Smooth muscle cell (in vitro differentiated cells): ENCODE results near the gene PRR33. TPM values are rescaled to one million over a fixed set of nuclear protein-coding genes. Genes with fewer than 3 reads are reported as not detected.

ENCODE experiments used
- DNase-seq: peaks from one replicate; lab custom pipeline; 2025; ENCODE audit not compliant: unreplicated experiment; lab: John Stamatoyannopoulos, UW
- H2AFZ ChIP-seq: fragments of 200-600 bp; sonication (generic); 2 replicates; pipeline ENCODE4 v1.6.0; 2016; ENCODE audit warnings: antibody characterized with exemption, low read depth, mild to moderate bottlenecking
- H3F3A ChIP-seq: fragments of 200-600 bp; sonication (generic); 2 replicates; pipeline ENCODE4 v1.6.0; 2017; ENCODE audit warnings: antibody characterized with exemption, low read depth
- H3K27ac ChIP-seq: fragments of 200-600 bp; sonication (generic); 2 replicates; pipeline ENCODE4 v1.5.1; 2016; ENCODE audit warnings: low read depth, mild to moderate bottlenecking
- H3K27me3 ChIP-seq: fragments of 200-600 bp; sonication (generic); 2 replicates; pipeline ENCODE4 v1.6.1; 2016; ENCODE audit warnings: low read depth, mild to moderate bottlenecking
- H3K36me3 ChIP-seq: fragments of 200-600 bp; sonication (generic); 2 replicates; pipeline ENCODE4 v1.5.1; 2016; ENCODE audit warnings: low read depth
- H3K4me1 ChIP-seq: fragments of 200-600 bp; sonication (generic); 2 replicates; pipeline ENCODE4 v1.5.1; 2016; ENCODE audit warnings: low read depth
- H3K4me2 ChIP-seq: fragments of 200-600 bp; sonication (generic); 2 replicates; pipeline ENCODE4 v1.6.0; 2016; ENCODE audit warnings: mild to moderate bottlenecking
- H3K4me3 ChIP-seq: fragments of 200-600 bp; sonication (generic); 2 replicates; pipeline ENCODE4 v1.5.1; 2016; ENCODE audit warnings: mild to moderate bottlenecking
- H3K79me2 ChIP-seq: fragments of 200-600 bp; sonication (generic); 2 replicates; pipeline ENCODE4 v1.6.0; 2016; ENCODE audit warnings: low read depth, mild to moderate bottlenecking
- H3K9ac ChIP-seq: fragments of 200-600 bp; sonication (generic); 2 replicates; pipeline ENCODE4 v1.6.0; 2016; ENCODE audit warnings: low read depth
- H3K9me3 ChIP-seq: fragments of 200-600 bp; sonication (generic); replicated peaks from 2 replicates; pipeline ENCODE4 v1.5.1; 2016; ENCODE audit warnings: low read depth
- H4K20me1 ChIP-seq: fragments of 200-600 bp; sonication (generic); 2 replicates; pipeline ENCODE4 v1.6.0; 2016; ENCODE audit warnings: low read depth
- CTCF ChIP-seq: fragments of 200-600 bp; sonication (generic); IDR thresholded peaks from 2 replicates; pipeline ENCODE4 v1.5.1; 2017; ENCODE audit warnings: borderline replicate concordance, mild to moderate bottlenecking, antibody characterized with exemption; ENCODE audit not compliant: insufficient read depth, poor library complexity, severe bottlenecking
- WGBS: methylation state at CpG from one replicate; pipeline ENCODE4 v1.1.7; 2016; ENCODE audit warnings: low lambda C conversion rate; 5-methylcytosine and 5-hydroxymethylcytosine counted together
- polyA plus RNA-seq: library from polyadenylated mRNA; unstranded; fragments of >200 nt; fragmentation: Nextera tagmentation; extraction: Ambion mirVana; gene quantifications from 2 replicates; pipeline ENCODE4 v1.2.1, GENCODE V29; 2016
- total RNA-seq: library from RNA; depleted of rRNA; stranded (reverse); fragments of >200 nt; gene quantifications from 2 replicates; pipeline ENCODE4 v1.2.3, GENCODE V29; 2014

PRR33 gene
- total and polyA plus RNA-seq, 2 experiments from 2014 or later: not detected

- H3K9me3 ChIP-seq: no peaks in the 10 kb centered on the region
- WGBS: 84% methylated on average over 30 of the region's 35 CpGs
- H2AFZ ChIP-seq: no peak overlapping the region
- H4K20me1 ChIP-seq: no peaks in the 10 kb centered on the region
- H3K4me1 ChIP-seq: no peaks in the 10 kb centered on the region
- no peaks in the 10 kb centered on the region for H3K79me2 ChIP-seq
- no peak overlapping the region for H3K27ac ChIP-seq
- no peaks in the 10 kb centered on the region for H3K27me3 ChIP-seq
- no peak overlapping the region for H3K4me2 ChIP-seq
- H3F3A ChIP-seq: no peaks in the 10 kb centered on the region
- no peak for TF ChIP-seq CTCF
- no peak overlapping the region for H3K4me3 ChIP-seq
- no peaks in the 10 kb centered on the region for H3K36me3 ChIP-seq
- no peak overlapping the region for H3K9ac ChIP-seq
- DNase-seq: no peak
Observed at GRCh38 chr11:1937616-1938342, 46.1 kb upstream of the PRR33 start.

GRCh38 chr11:1936781-1937615 lies 45.3 kb upstream of the PRR33 start:
- Histone ChIP-seq H3K9me3 (no peaks in the 10 kb centered on the region), H3K27me3 (no peaks in the 10 kb centered on the region), H3K79me2 (no peaks in the 10 kb centered on the region), H3K4me3 (no peak overlapping the region), H3K9ac (no peak overlapping the region), H3K27ac (no peak overlapping the region), H3K4me1 (no peaks in the 10 kb centered on the region), H3K4me2 (no peak overlapping the region), H3K36me3 (no peaks in the 10 kb centered on the region), H3F3A (no peaks in the 10 kb centered on the region), H2AFZ (no peak overlapping the region), H4K20me1 (no peaks in the 10 kb centered on the region)
- no peak for DNase-seq
- 87% methylated on average over 30 of the region's 34 CpGs for WGBS
- no peak for TF ChIP-seq CTCF

- Histone ChIP-seq H4K20me1 (no peaks in the 10 kb centered on the region), H3K4me1 (no peaks in the 10 kb centered on the region), H3K4me3 (no peak overlapping the region), H3K9me3 (no peaks in the 10 kb centered on the region), H2AFZ (no peak overlapping the region), H3K27me3 (no peaks in the 10 kb centered on the region), H3K27ac (no peak overlapping the region), H3F3A (no peaks in the 10 kb centered on the region), H3K79me2 (no peaks in the 10 kb centered on the region), H3K9ac (no peak overlapping the region), H3K4me2 (no peak overlapping the region), H3K36me3 (no peaks in the 10 kb centered on the region)
- no peak for TF ChIP-seq CTCF
- 95% methylated on average over 33 of the region's 34 CpGs for WGBS
- no peak for DNase-seq
Observed at GRCh38 chr11:1936072-1936780, 44.5 kb upstream of the PRR33 start.
